HepG2 (cell line): ENCODE data around the gene RNF8. TPM values are rescaled to one million over a fixed set of nuclear protein-coding genes. Genes with fewer than 3 reads are reported as not detected.
A peak's percentile ranks its signal among the peaks of the same experiment; 100 is the strongest.
"Not testable (repeated sequence)": the region's sequence is repeated elsewhere in the genome, so short reads cannot be mapped to it uniquely, and the experiment has no call there.

ENCODE experiments used
- ATF3 ChIP-seq: sonication (generic); formaldehyde crosslinking; IDR thresholded peaks from 2 replicates; pipeline ENCODE4 v1.4.0; 2020; ENCODE audit warnings: missing genetic modification reagents
- CBX5 ChIP-seq: sonication (generic); formaldehyde crosslinking; IDR thresholded peaks from 2 replicates; pipeline ENCODE4 v1.4.0; 2020; ENCODE audit warnings: missing genetic modification reagents, borderline replicate concordance
- CREB1 ChIP-seq, 2 experiments: fragments of 450-650 bp in 1 of 2; IDR thresholded peaks; 2 replicates each; pipeline ENCODE4 v1.6.1; 2016 to 2017; ENCODE audit warnings: control low read depth in 1 of 2, mild to moderate bottlenecking in 1 of 2, missing compliant biosample characterization in 1 of 2, missing genetic modification characterization in 1 of 2
- ERF ChIP-seq: IDR thresholded peaks from 2 replicates; pipeline ENCODE4 v1.6.1; 2018; ENCODE audit warnings: missing biosample characterization, missing genetic modification reagents
- HNF4A ChIP-seq: sonication (generic); formaldehyde crosslinking; IDR thresholded peaks from 2 replicates; pipeline ENCODE4 v1.4.0; 2020; ENCODE audit warnings: missing genetic modification reagents
- IRF2 ChIP-seq: IDR thresholded peaks from 2 replicates; pipeline ENCODE4 v1.6.1; 2018; ENCODE audit warnings: missing genetic modification reagents, missing compliant biosample characterization
- NCOA2 ChIP-seq: sonication (generic); formaldehyde crosslinking; IDR thresholded peaks from 2 replicates; pipeline ENCODE4 v1.8.0; 2022; ENCODE audit warnings: inconsistent platforms
- POGZ ChIP-seq: sonication (generic); formaldehyde crosslinking; IDR thresholded peaks from 2 replicates; pipeline ENCODE4 v1.4.0; 2020; ENCODE audit warnings: mild to moderate bottlenecking, missing genetic modification reagents
- SAP130 ChIP-seq: IDR thresholded peaks from 2 replicates; pipeline ENCODE4 v1.6.1; 2016; ENCODE audit warnings: low read depth
- SOX6 ChIP-seq, 2 experiments: fragments of 450-650 bp in 1 of 2; sonication (generic) in 1 of 2; formaldehyde crosslinking in 1 of 2; IDR thresholded peaks; 2 replicates each; pipeline versions ENCODE4 v1.4.0 to v1.6.1; 2017 to 2020; ENCODE audit warnings: antibody characterized with exemption in 1 of 2, mild to moderate bottlenecking in 1 of 2, missing genetic modification reagents in 1 of 2
- ZBTB38 ChIP-seq: sonication (generic); formaldehyde crosslinking; IDR thresholded peaks from 2 replicates; pipeline ENCODE4 v1.5.1; 2020; ENCODE audit warnings: mild to moderate bottlenecking, missing genetic modification reagents
- ZNF441 ChIP-seq: sonication (generic); formaldehyde crosslinking; IDR thresholded peaks from 2 replicates; pipeline ENCODE4 v1.7.0; 2021; ENCODE audit warnings: missing genetic modification reagents, borderline replicate concordance
- ZNF724P ChIP-seq: sonication (generic); formaldehyde crosslinking; IDR thresholded peaks from 2 replicates; pipeline ENCODE4 v1.8.0; 2022; ENCODE audit warnings: missing genetic modification reagents, borderline replicate concordance
- polyA plus RNA-seq, 8 experiments: library from polyadenylated mRNA; depleted of rRNA in 3 of 8; stranded (reverse) in 7 of 8; unstranded in 1 of 8; fragments of >200 nt; fragmentation: Illumina TruSeq in 4 of 8; extraction: Trizol in 4 of 8; gene quantifications; 2 replicates each; pipeline versions ENCODE4 v1.2.1 to v1.2.3, GENCODE V29; 2011 to 2016; ENCODE audit warnings: low read depth in 4 of 8, missing spikeins in 1 of 8, mixed read lengths in 1 of 8; ENCODE audit not compliant: insufficient read depth in 1 of 8
- total RNA-seq, 5 experiments: library from RNA; depleted of rRNA; stranded (reverse); fragments of >200 nt; fragmentation: Illumina TruSeq; extraction: Trizol; gene quantifications; 2 replicates each; pipeline ENCODE4 v1.2.3, GENCODE V29; 2016; ENCODE audit warnings: low read depth in 1 of 5
- TF ChIP-seq, protein P1 (sequence below): sonication (generic); formaldehyde crosslinking; IDR thresholded peaks from 2 replicates; pipeline ENCODE4 v1.5.1; 2020; ENCODE audit warnings: mild to moderate bottlenecking, missing genetic modification reagents, borderline replicate concordance
- TF ChIP-seq, protein P2 (sequence below): sonication (generic); formaldehyde crosslinking; IDR thresholded peaks from 2 replicates; pipeline ENCODE4 v1.4.0; 2020; ENCODE audit warnings: missing genetic modification reagents, mild to moderate bottlenecking, borderline replicate concordance
- TF ChIP-seq, protein P3 (sequence below): sonication (generic); formaldehyde crosslinking; IDR thresholded peaks from 2 replicates; pipeline ENCODE4 v1.5.1; 2020; ENCODE audit warnings: mild to moderate bottlenecking, missing genetic modification reagents, moderate library complexity

Gene RNF8
- total and polyA plus RNA-seq, 2 of the 13 experiments (the other 11 are each of a cell fraction or from before 2014, with no cell fraction given), result 21.8 to 47.6 TPM

DNA sequence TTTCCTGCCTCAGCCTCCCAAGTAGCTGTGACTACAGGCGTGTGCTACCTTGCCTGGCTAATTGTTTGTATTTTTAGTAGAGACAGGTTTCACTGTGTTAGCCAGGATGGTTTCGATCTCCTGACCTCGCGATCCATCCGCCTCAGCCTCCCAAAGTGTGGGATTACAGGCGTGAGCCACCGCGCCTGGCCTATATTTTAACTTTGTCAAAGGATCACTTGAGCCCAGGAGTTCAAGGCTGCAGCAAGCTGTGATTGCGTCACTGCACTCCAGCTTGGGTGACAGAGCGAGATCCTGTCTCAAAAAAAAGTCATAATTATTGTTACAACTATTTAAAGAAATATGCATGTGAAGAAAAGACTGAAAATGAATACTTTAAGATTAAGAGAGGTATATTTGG lies 23.4 kb upstream of the RNF8 start (continued):
- 0 out of 2 replicates have a peak, but pooled peaks have one; percentile 40 for TF ChIP-seq ERF (CRISPR knock-in tag)
- 0 out of 2 replicates have a peak, but pooled peaks have one; percentile 37 for TF ChIP-seq ZNF724P (CRISPR knock-in tag)
- TF ChIP-seq ZBTB38 (CRISPR knock-in tag), result peak; percentile 100
- TF ChIP-seq ZNF441 (CRISPR knock-in tag), result 0 out of 2 replicates have a peak, but pooled peaks have one; percentile 43
- TF ChIP-seq SOX6, CREB1 (IDR thresholded peaks at IDR 0.05): not testable (repeated sequence)
- TF ChIP-seq SOX6 (CRISPR knock-in tag; IDR thresholded peaks at IDR 0.05), result peak; percentile 59
- TF ChIP-seq POGZ, result peak; percentile 97
- peak; percentile 87 for TF ChIP-seq HNF4A (CRISPR knock-in tag)
- TF ChIP-seq, protein P1, sequence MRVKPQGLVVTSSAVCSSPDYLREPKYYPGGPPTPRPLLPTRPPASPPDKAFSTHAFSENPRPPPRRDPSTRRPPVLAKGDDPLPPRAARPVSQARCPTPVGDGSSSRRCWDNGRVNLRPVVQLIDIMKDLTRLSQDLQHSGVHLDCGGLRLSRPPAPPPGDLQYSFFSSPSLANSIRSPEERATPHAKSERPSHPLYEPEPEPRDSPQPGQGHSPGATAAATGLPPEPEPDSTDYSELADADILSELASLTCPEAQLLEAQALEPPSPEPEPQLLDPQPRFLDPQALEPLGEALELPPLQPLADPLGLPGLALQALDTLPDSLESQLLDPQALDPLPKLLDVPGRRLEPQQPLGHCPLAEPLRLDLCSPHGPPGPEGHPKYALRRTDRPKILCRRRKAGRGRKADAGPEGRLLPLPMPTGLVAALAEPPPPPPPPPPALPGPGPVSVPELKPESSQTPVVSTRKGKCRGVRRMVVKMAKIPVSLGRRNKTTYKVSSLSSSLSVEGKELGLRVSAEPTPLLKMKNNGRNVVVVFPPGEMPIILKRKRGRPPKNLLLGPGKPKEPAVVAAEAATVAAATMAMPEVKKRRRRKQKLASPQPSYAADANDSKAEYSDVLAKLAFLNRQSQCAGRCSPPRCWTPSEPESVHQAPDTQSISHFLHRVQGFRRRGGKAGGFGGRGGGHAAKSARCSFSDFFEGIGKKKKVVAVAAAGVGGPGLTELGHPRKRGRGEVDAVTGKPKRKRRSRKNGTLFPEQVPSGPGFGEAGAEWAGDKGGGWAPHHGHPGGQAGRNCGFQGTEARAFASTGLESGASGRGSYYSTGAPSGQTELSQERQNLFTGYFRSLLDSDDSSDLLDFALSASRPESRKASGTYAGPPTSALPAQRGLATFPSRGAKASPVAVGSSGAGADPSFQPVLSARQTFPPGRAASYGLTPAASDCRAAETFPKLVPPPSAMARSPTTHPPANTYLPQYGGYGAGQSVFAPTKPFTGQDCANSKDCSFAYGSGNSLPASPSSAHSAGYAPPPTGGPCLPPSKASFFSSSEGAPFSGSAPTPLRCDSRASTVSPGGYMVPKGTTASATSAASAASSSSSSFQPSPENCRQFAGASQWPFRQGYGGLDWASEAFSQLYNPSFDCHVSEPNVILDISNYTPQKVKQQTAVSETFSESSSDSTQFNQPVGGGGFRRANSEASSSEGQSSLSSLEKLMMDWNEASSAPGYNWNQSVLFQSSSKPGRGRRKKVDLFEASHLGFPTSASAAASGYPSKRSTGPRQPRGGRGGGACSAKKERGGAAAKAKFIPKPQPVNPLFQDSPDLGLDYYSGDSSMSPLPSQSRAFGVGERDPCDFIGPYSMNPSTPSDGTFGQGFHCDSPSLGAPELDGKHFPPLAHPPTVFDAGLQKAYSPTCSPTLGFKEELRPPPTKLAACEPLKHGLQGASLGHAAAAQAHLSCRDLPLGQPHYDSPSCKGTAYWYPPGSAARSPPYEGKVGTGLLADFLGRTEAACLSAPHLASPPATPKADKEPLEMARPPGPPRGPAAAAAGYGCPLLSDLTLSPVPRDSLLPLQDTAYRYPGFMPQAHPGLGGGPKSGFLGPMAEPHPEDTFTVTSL (CRISPR knock-in tag), result peak; percentile 69; the same call in 1 of the 2 replicates
- TF ChIP-seq CBX5 (CRISPR knock-in tag), result 0 out of 2 replicates have a peak, but pooled peaks have one; percentile 18
- peak; percentile 62; the same call in 1 of the 2 replicates for TF ChIP-seq NCOA2 (CRISPR knock-in tag)
- TF ChIP-seq CREB1 (CRISPR knock-in tag; IDR thresholded peaks at IDR 0.05), result peak; percentile 46
- peak; percentile 47 for TF ChIP-seq SAP130
- peak; percentile 61; the same call in 1 of the 2 replicates for TF ChIP-seq IRF2 (CRISPR knock-in tag)
- peak; percentile 68; the same call in 1 of the 2 replicates for TF ChIP-seq ATF3 (CRISPR knock-in tag)
- TF ChIP-seq, protein P2, sequence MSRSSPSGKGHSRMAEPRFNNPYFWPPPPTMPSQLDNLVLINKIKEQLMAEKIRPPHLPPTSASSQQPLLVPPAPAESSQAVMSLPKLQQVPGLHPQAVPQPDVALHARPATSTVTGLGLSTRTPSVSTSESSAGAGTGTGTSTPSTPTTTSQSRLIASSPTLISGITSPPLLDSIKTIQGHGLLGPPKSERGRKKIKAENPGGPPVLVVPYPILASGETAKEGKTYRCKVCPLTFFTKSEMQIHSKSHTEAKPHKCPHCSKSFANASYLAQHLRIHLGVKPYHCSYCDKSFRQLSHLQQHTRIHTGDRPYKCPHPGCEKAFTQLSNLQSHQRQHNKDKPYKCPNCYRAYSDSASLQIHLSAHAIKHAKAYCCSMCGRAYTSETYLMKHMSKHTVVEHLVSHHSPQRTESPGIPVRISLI, result peak; percentile 52; the same call in 1 of the 2 replicates
- TF ChIP-seq, protein P3, sequence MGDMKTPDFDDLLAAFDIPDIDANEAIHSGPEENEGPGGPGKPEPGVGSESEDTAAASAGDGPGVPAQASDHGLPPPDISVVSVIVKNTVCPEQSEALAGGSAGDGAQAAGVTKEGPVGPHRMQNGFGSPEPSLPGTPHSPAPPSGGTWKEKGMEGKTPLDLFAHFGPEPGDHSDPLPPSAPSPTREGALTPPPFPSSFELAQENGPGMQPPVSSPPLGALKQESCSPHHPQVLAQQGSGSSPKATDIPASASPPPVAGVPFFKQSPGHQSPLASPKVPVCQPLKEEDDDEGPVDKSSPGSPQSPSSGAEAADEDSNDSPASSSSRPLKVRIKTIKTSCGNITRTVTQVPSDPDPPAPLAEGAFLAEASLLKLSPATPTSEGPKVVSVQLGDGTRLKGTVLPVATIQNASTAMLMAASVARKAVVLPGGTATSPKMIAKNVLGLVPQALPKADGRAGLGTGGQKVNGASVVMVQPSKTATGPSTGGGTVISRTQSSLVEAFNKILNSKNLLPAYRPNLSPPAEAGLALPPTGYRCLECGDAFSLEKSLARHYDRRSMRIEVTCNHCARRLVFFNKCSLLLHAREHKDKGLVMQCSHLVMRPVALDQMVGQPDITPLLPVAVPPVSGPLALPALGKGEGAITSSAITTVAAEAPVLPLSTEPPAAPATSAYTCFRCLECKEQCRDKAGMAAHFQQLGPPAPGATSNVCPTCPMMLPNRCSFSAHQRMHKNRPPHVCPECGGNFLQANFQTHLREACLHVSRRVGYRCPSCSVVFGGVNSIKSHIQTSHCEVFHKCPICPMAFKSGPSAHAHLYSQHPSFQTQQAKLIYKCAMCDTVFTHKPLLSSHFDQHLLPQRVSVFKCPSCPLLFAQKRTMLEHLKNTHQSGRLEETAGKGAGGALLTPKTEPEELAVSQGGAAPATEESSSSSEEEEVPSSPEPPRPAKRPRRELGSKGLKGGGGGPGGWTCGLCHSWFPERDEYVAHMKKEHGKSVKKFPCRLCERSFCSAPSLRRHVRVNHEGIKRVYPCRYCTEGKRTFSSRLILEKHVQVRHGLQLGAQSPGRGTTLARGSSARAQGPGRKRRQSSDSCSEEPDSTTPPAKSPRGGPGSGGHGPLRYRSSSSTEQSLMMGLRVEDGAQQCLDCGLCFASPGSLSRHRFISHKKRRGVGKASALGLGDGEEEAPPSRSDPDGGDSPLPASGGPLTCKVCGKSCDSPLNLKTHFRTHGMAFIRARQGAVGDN, result peak; percentile 54
